ENCODE data around the gene PPM1H.

PPM1H gene

GRCh38 chr12:62621101-62621638 is 313.8 kb downstream of the PPM1H start:
- no peaks in the 10 kb centered on the region for H3K9me3 ChIP-seq (ENCODE audit: control insufficient read depth, low read length)
- no peak overlapping the region for H3K27ac ChIP-seq (ENCODE audit: insufficient read depth, low read length, poor library complexity, severe bottlenecking)
- H3K4me3 ChIP-seq (ENCODE audit: insufficient read depth, low read depth, low read length, poor library complexity, severe bottlenecking): no peak overlapping the region
- H3K36me3 ChIP-seq (ENCODE audit: control insufficient read depth, insufficient read depth, low read length): no peaks in the 10 kb centered on the region
- DNase-seq: no peak
- H3K27me3 ChIP-seq (replicated peaks; ENCODE audit: control insufficient read depth, insufficient read depth, low read length, poor library complexity, severe bottlenecking): no peaks in the 10 kb centered on the region
- H3K4me1 ChIP-seq (ENCODE audit: control insufficient read depth, insufficient read depth, low read length, poor library complexity, severe bottlenecking): no peaks in the 10 kb centered on the region

- Histone ChIP-seq H3K27ac (ENCODE audit: insufficient read depth, low read length, poor library complexity, severe bottlenecking) (no peak overlapping the region), H3K36me3 (ENCODE audit: control insufficient read depth, insufficient read depth, low read length) (no peaks in the 10 kb centered on the region), H3K9me3 (ENCODE audit: control insufficient read depth, low read length) (no peaks in the 10 kb centered on the region), H3K27me3 (replicated peaks; ENCODE audit: control insufficient read depth, insufficient read depth, low read length, poor library complexity, severe bottlenecking) (no peaks in the 10 kb centered on the region), H3K4me3 (ENCODE audit: insufficient read depth, low read depth, low read length, poor library complexity, severe bottlenecking) (no peak overlapping the region), H3K4me1 (ENCODE audit: control insufficient read depth, insufficient read depth, low read length, poor library complexity, severe bottlenecking) (no peaks in the 10 kb centered on the region)
- no peak for DNase-seq
These were observed 316.0 kb downstream of the PPM1H start for GRCh38 chr12:62618930-62619329.

GRCh38 chr12:62618319-62618718 is 316.6 kb downstream of the PPM1H start:
- Histone ChIP-seq H3K27me3 (replicated peaks; ENCODE audit: control insufficient read depth, insufficient read depth, low read length, poor library complexity, severe bottlenecking) (no peaks in the 10 kb centered on the region), H3K4me3 (ENCODE audit: insufficient read depth, low read depth, low read length, poor library complexity, severe bottlenecking) (no peak overlapping the region), H3K4me1 (ENCODE audit: control insufficient read depth, insufficient read depth, low read length, poor library complexity, severe bottlenecking) (no peaks in the 10 kb centered on the region), H3K9me3 (ENCODE audit: control insufficient read depth, low read length) (no peaks in the 10 kb centered on the region), H3K36me3 (ENCODE audit: control insufficient read depth, insufficient read depth, low read length) (no peaks in the 10 kb centered on the region), H3K27ac (ENCODE audit: insufficient read depth, low read length, poor library complexity, severe bottlenecking) (no peak overlapping the region)
- DNase-seq: no peak

- no peak overlapping the region for H3K4me3 ChIP-seq (ENCODE audit: insufficient read depth, low read depth, low read length, poor library complexity, severe bottlenecking)
- H3K9me3 ChIP-seq (ENCODE audit: control insufficient read depth, low read length): no peaks in the 10 kb centered on the region
- H3K36me3 ChIP-seq (ENCODE audit: control insufficient read depth, insufficient read depth, low read length): no peaks in the 10 kb centered on the region
- no peak for DNase-seq
- H3K27me3 ChIP-seq (replicated peaks; ENCODE audit: control insufficient read depth, insufficient read depth, low read length, poor library complexity, severe bottlenecking): no peaks in the 10 kb centered on the region
- H3K4me1 ChIP-seq (ENCODE audit: control insufficient read depth, insufficient read depth, low read length, poor library complexity, severe bottlenecking): no peaks in the 10 kb centered on the region
- no peak overlapping the region for H3K27ac ChIP-seq (ENCODE audit: insufficient read depth, low read length, poor library complexity, severe bottlenecking)
These were observed 321.9 kb downstream of the PPM1H start for GRCh38 chr12:62613081-62613480.

GRCh38 chr12:62606654-62607053 is 328.3 kb downstream of the PPM1H start:
- Histone ChIP-seq H3K27me3 (replicated peaks; ENCODE audit: control insufficient read depth, insufficient read depth, low read length, poor library complexity, severe bottlenecking) (no peaks in the 10 kb centered on the region), H3K4me3 (ENCODE audit: insufficient read depth, low read depth, low read length, poor library complexity, severe bottlenecking) (no peak overlapping the region), H3K9me3 (ENCODE audit: control insufficient read depth, low read length) (no peaks in the 10 kb centered on the region), H3K36me3 (ENCODE audit: control insufficient read depth, insufficient read depth, low read length) (no peaks in the 10 kb centered on the region), H3K4me1 (ENCODE audit: control insufficient read depth, insufficient read depth, low read length, poor library complexity, severe bottlenecking) (peaks cover 8% of the 10 kb centered on the region), H3K27ac (ENCODE audit: insufficient read depth, low read length, poor library complexity, severe bottlenecking) (no peak overlapping the region)
- no peak for DNase-seq

- H3K9me3 ChIP-seq (ENCODE audit: control insufficient read depth, low read length): no peaks in the 10 kb centered on the region
- H3K27ac ChIP-seq (ENCODE audit: insufficient read depth, low read length, poor library complexity, severe bottlenecking): no peak overlapping the region
- H3K4me1 ChIP-seq (ENCODE audit: control insufficient read depth, insufficient read depth, low read length, poor library complexity, severe bottlenecking): peaks cover 8% of the 10 kb centered on the region
- no peak overlapping the region for H3K4me3 ChIP-seq (ENCODE audit: insufficient read depth, low read depth, low read length, poor library complexity, severe bottlenecking)
- no peak for DNase-seq
- no peaks in the 10 kb centered on the region for H3K36me3 ChIP-seq (ENCODE audit: control insufficient read depth, insufficient read depth, low read length)
- no peaks in the 10 kb centered on the region for H3K27me3 ChIP-seq (replicated peaks; ENCODE audit: control insufficient read depth, insufficient read depth, low read length, poor library complexity, severe bottlenecking)
These were observed 329.0 kb downstream of the PPM1H start for GRCh38 chr12:62605981-62606380.

- Histone ChIP-seq H3K27ac (ENCODE audit: insufficient read depth, low read length, poor library complexity, severe bottlenecking) (peak overlapping the region; percentile 100), H3K4me3 (ENCODE audit: insufficient read depth, low read depth, low read length, poor library complexity, severe bottlenecking) (peak overlapping the region; percentile 76), H3K27me3 (replicated peaks; ENCODE audit: control insufficient read depth, insufficient read depth, low read length, poor library complexity, severe bottlenecking) (no peaks in the 10 kb centered on the region)
These were observed 330.1 kb downstream of the PPM1H start for GRCh38 chr12:62604871-62605270.

GRCh38 chr12:62604373-62604772 is 330.6 kb downstream of the PPM1H start:
- peak overlapping the region; percentile 100 for H3K27ac ChIP-seq (ENCODE audit: insufficient read depth, low read length, poor library complexity, severe bottlenecking)
- H3K4me3 ChIP-seq (ENCODE audit: insufficient read depth, low read depth, low read length, poor library complexity, severe bottlenecking): peak overlapping the region; percentile 76
- no peaks in the 10 kb centered on the region for H3K9me3 ChIP-seq (ENCODE audit: control insufficient read depth, low read length)
- no peaks in the 10 kb centered on the region for H3K36me3 ChIP-seq (ENCODE audit: control insufficient read depth, insufficient read depth, low read length)
- no peaks in the 10 kb centered on the region for H3K27me3 ChIP-seq (replicated peaks; ENCODE audit: control insufficient read depth, insufficient read depth, low read length, poor library complexity, severe bottlenecking)
- DNase-seq: no peak
- H3K4me1 ChIP-seq (ENCODE audit: control insufficient read depth, insufficient read depth, low read length, poor library complexity, severe bottlenecking): peaks cover 8% of the 10 kb centered on the region

More at GRCh38 chr12:62604871-62605270, 330.1 kb downstream of the PPM1H start:
- Histone ChIP-seq H3K9me3 (ENCODE audit: control insufficient read depth, low read length) (no peaks in the 10 kb centered on the region), H3K4me1 (ENCODE audit: control insufficient read depth, insufficient read depth, low read length, poor library complexity, severe bottlenecking) (peaks cover 8% of the 10 kb centered on the region), H3K36me3 (ENCODE audit: control insufficient read depth, insufficient read depth, low read length) (no peaks in the 10 kb centered on the region)
- DNase-seq: peak in 2 of 3 donors; percentile 6 to 15

GRCh38 chr12:62603811-62604098 is 331.2 kb downstream of the PPM1H start:
- Histone ChIP-seq H3K27ac (ENCODE audit: insufficient read depth, low read length, poor library complexity, severe bottlenecking) (peak overlapping the region; percentile 100), H3K36me3 (ENCODE audit: control insufficient read depth, insufficient read depth, low read length) (no peaks in the 10 kb centered on the region), H3K4me3 (ENCODE audit: insufficient read depth, low read depth, low read length, poor library complexity, severe bottlenecking) (peak overlapping the region; percentile 76), H3K27me3 (replicated peaks; ENCODE audit: control insufficient read depth, insufficient read depth, low read length, poor library complexity, severe bottlenecking) (no peaks in the 10 kb centered on the region), H3K4me1 (ENCODE audit: control insufficient read depth, insufficient read depth, low read length, poor library complexity, severe bottlenecking) (peaks cover 8% of the 10 kb centered on the region), H3K9me3 (ENCODE audit: control insufficient read depth, low read length) (no peaks in the 10 kb centered on the region)
- DNase-seq: no peak

- Histone ChIP-seq H3K4me1 (ENCODE audit: control insufficient read depth, insufficient read depth, low read length, poor library complexity, severe bottlenecking) (peaks cover 8% of the 10 kb centered on the region), H3K4me3 (ENCODE audit: insufficient read depth, low read depth, low read length, poor library complexity, severe bottlenecking) (peak overlapping the region; percentile 76), H3K36me3 (ENCODE audit: control insufficient read depth, insufficient read depth, low read length) (no peaks in the 10 kb centered on the region), H3K9me3 (ENCODE audit: control insufficient read depth, low read length) (no peaks in the 10 kb centered on the region), H3K27ac (ENCODE audit: insufficient read depth, low read length, poor library complexity, severe bottlenecking) (peak overlapping the region; percentile 100), H3K27me3 (replicated peaks; ENCODE audit: control insufficient read depth, insufficient read depth, low read length, poor library complexity, severe bottlenecking) (no peaks in the 10 kb centered on the region)
- DNase-seq: peak; percentile 70 to 75 (median 75)
These were observed 331.7 kb downstream of the PPM1H start for GRCh38 chr12:62603061-62603810.

Data from effector memory CD4-positive, alpha-beta T cell (primary cell).